Measurements from ENCODE around the gene PKLR.
"Not testable (repeated sequence)": the region's sequence is repeated elsewhere in the genome, so short reads cannot be mapped to it uniquely, and the experiment has no call there.

The PKLR gene

DNA sequence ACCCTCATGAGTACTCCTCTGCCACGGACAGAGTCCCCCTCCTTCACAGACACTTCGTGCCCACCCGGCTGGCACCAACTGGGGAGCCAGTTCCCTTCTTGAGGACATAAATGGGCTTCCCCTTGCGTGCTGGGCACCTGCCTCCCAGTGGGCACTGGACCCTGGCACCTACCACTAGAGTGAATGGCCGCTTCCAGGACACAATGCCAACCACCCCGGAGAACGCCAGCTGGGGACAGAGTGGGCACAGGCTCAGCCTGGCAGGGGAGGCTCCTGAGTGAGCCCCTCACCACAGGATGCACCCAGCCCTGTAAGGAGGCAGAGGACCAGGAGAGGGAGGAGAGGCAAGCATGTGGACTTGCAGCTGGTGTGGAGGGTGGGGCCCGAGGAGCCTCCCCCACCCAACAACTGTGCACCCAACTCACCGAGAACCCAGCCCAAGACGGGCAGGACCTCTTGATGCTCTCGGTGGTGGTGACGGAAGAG is 47.0 kb downstream of the PKLR start:
- DNase-seq, result no peak

DNA sequence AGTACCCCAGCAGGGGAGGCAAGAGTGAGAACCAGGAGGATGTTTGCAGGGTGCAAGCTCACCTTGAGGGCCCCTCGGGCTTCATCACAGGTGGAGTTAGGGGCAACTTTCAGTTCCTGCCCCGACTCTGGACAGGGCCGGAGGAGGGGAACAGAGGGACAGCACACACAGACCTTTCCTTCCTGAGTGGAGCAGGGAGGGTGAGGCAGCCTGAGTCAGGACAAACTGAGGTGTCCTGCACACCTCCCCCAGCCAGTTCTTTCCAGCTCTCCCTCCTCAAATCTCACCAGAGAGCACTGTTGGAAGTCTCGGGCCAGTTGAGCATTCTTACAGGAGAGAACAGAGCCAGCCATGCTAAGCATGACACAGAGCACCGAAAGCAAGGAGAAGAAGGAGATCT is 47.4 kb downstream of the PKLR start:
- no peak for DNase-seq

DNA sequence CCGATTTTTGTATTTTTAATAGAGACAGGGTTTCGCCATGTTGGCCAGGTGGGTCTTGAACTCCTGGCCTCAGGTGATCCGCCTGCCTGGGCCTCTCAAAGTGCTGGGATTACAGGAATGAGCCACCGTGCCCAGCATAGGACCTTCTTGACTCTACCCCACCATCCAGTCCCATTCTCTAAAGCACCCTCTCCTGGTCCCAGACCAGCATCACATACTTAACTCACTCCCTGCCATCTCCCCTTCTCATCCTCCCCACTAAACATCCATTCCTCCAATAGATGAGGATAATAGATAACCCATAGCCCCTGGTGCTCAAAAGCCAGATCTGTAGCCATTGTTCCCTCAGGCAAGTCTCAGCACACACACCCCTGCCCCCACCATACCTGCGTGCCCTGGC is 48.0 kb downstream of the PKLR start:
- DNase-seq, result no peak

DNA sequence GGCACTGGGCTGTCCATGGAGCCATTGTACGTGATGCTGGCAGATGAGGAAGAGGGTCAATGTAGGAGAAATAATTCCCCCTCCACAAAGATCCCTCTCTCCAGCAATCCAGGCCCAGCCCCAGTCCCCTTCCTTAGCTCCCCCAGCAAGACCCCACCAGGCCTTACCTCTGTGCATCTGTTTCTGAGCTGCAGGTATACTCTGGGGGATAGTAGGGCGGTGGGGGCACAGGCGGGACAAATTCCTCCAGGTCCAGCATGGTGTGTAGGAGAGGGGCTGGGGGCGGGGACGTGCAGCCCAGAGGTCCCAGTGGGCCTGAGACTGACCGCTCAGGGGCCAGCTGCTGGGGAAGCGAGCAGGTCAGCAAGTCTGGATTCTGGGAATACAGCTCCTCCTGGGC is 49.7 kb downstream of the PKLR start:
- no peak for DNase-seq

DNA sequence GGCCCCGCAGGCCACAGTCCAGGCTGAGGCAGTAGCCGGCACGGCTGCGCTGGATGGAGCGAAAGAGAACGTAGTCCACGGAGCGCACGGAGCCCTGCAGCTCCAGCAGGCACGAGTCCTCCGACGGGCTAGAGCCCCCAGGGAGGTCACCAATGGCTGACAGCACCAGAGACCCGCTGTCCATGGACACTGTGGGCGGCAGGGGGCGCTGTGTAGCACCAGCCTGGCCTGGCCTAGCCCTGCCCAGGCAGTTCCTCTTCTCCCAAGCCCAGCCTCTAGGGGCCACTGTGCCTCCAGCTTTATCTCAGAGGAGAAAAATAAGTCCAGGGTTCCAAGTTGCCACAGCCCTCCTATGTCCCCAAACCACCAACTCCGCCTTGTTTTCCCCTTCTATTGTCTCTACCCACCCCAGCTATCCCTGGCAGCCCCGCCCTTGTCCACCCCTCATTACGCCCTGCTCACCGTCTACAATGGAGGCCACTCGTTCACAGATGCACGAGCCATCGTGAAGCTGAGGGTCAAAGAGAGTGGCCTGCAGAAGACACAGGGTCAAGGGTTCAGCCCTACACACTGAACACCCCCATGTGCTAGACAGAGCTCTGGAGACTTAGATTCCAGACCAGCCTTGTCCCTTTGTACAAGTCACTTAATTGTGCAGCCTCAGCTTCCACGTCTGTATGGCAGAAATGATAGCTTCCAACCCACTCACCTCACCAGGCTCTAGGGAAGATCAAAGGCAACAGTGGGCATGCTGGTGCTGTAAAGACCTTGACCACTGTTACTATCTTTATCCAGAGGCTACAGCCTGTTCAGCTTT is 50.4 kb downstream of the PKLR start:
- peak; percentile 91 to 98 (median 98) for DNase-seq

- DNase-seq, result no peak
Measured at GRCh38 chr1:155250246-155250632, 51.0 kb downstream of the PKLR start.

DNA sequence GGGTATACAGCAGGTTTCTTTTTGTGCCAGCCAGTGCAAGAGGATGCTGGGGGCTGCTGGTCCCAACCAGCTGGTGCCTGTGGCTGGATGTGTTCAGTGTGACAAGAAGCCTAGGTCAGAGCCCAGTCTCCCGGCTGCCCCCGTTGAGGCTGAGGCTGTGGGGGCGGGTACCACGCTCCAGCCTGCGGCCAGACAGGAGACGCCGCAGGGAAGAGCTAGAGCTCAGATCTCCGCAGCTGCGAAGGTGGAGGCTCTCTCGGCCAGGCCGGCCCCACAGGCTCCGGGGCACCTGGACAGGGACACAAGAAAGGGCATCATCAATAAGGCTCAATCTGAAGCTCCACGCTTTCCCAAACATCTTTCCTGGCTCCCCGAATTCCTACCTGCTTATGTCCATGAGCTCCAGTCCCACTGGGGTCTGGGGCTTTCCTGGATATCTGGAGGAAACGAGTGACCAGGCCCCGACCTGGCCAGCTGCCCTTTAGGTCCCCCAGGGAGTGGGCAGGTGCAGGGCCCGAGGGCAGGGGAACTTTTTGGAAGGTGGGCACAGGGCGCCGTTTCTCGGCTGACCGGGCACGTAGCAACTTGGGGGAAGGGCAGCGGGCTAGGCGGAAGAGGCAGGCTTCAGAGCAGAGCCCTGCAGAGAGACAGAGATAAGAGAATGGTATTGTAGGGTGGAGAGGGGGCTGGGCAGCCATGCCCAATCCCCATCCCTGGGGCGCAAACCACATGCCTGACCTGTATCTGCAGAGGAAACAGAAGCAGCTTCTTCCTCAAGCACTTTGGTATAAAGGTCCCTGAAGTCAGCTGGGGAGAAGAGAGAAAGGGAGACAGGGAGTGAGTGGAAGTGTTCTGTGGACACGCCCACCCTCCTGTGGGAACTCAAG is 53.3 kb downstream of the PKLR start:
- no peak for DNase-seq

DNA sequence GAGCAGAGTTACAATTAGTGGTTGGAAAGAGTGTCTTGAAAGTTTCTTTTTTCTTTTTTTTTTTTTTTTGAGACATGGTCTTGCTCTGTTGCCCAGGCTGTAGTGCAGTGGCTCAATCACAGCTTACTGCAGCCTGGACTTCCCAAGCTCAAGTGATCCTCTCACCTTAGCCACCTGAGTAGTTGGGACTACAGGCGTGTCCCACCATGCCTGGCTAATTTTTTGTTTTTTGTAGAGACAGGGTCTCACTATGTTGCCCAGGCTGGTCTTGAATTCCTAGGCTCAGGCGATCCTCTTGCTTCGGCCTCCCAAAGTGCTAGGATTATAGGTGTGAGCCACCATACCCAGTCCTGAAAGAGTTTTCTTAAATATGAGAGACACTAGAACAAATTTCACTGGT is 54.4 kb downstream of the PKLR start:
- not testable (repeated sequence) for DNase-seq

GRCh38 chr1:155245163-155245524 is 56.1 kb downstream of the PKLR start:
- DNase-seq, result no peak

- peak; percentile 72 to 90 (median 84) for DNase-seq
Measured at GRCh38 chr1:155244368-155245162, 56.7 kb downstream of the PKLR start.

- no peak for DNase-seq
Measured at GRCh38 chr1:155242805-155243358, 58.4 kb downstream of the PKLR start.

DNA sequence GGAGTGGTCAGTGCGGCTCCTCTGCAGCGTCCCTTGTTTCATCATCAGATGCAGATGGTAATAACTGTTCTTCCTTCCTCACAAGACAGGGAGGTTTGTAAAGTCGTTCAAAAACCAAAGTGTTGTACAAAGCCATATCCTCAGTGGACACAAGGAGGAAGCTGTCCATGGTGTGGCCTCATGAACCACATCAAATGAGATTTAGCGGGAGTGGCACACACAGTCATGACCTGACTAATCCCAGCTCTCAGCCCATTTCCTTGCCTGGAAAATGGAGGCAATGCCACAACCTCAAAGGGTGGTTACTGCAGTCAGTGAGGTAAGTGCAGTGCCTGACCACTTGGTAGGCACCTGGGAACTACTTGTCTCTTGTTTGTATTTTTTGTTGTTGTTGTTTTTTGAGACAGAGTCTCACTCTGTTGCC is 59.4 kb downstream of the PKLR start:
- DNase-seq, result no peak

DNA sequence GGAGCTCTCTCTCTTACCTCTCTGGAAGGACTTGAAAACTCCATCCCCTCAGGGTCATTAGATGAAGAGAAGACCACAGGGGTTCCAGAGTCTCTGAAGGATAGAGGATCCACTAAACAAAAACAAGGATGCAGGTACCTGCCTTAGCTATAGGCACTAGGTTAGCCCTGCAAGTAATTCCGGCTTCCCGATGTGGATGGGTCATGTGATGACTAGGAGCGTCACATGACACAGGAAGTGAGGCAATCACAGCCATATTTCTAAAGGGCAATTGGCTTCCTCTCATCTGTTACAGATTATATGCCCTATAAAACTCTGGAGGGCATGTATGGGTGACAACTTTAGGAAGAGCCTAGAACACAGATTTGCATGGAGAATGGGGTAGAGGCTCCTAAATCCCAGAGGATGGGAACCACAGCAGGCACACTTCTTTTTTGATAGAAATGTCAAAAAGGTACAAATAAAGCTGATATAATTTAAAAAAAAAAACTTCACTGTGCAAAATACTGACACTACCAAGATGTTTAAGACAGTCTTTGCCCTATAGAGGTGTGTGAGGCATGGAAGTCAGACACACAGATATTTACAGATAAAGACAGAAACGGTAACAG is 60.1 kb downstream of the PKLR start:
- peak in 2 of 4 experiments; percentile 29 to 33 for DNase-seq

Measured in activated naive CD4-positive, alpha-beta T cell (primary cell).